H1 (cell line): ENCODE results near the gene LY86. TPM values are rescaled to one million over a fixed set of nuclear protein-coding genes. Genes with fewer than 3 reads are reported as not detected.

Experiments
- CTCF ChIA-PET: fragments of 300-600 bp; sonication (Branson Sonifier 250); formaldehyde crosslinking; loops from one replicate; lab custom pipeline; 2021; ENCODE audit not compliant: partially characterized antibody; lab: Charles Lee
- POLR2A ChIA-PET: fragments of 300-600 bp; sonication (Branson Sonifier 250); formaldehyde crosslinking; loops from one replicate; lab custom pipeline; 2021; ENCODE audit warnings: inconsistent platforms; ENCODE audit not compliant: partially characterized antibody; lab: Charles Lee
- DNase-seq, 2 experiments: peaks; one replicate each; pipeline versions ENCODE4 v3.0.0 to v3.0.0-alpha.2; 2010 to 2022; ENCODE audit warnings: low spot score in 2 of 2, low read depth in 1 of 2, mixed read lengths in 1 of 2
- FAIRE-seq: peaks from 2 replicates; lab custom pipeline; 2011; peaks lifted over from hg19 to GRCh38; lab: Jason Lieb, UNC
- H2AFZ ChIP-seq: 2 replicates; pipeline ENCODE4 v1.8.1; 2012; ENCODE audit warnings: low read length, inconsistent platforms
- H2AK5ac ChIP-seq: 2 replicates; pipeline ENCODE4 v1.6.1; 2013; ENCODE audit warnings: low read depth, low read length
- H2BK120ac ChIP-seq: replicated peaks from 2 replicates; pipeline ENCODE3; 2013; ENCODE audit warnings: low read depth, low read length, inconsistent platforms
- H2BK12ac ChIP-seq: 2 replicates; pipeline ENCODE4 v1.6.1; 2013; ENCODE audit warnings: low read depth, low read length
- H2BK15ac ChIP-seq: 2 replicates; pipeline ENCODE4 v1.6.1; 2013; ENCODE audit warnings: low read length
- H2BK20ac ChIP-seq: 2 replicates; pipeline ENCODE4 v1.6.1; 2013; ENCODE audit warnings: low read length
- H2BK5ac ChIP-seq: 2 replicates; pipeline ENCODE4 v1.6.1; 2013; ENCODE audit warnings: low read depth, low read length
- H3K14ac ChIP-seq: 2 replicates; pipeline ENCODE4 v1.6.1; 2013; ENCODE audit warnings: inconsistent platforms; ENCODE audit not compliant: insufficient read length
- H3K18ac ChIP-seq: 2 replicates; pipeline ENCODE4 v1.6.1; 2013; ENCODE audit warnings: low read length; ENCODE audit errors: extremely low read depth
- H3K23ac ChIP-seq: 2 replicates; pipeline ENCODE4 v1.6.1; 2013; ENCODE audit warnings: inconsistent platforms; ENCODE audit not compliant: insufficient read length
- H3K23me2 ChIP-seq: 2 replicates; pipeline ENCODE4 v1.6.1; 2013; ENCODE audit warnings: low read depth, low read length
- H3K27ac ChIP-seq: 2 replicates; pipeline ENCODE4 v1.6.1; 2011; ENCODE audit warnings: low read depth, low read length, inconsistent platforms
- H3K27me3 ChIP-seq, 4 experiments: replicated peaks in 1 of 4; 1 replicate in 1 of 4; 2 replicates in 3 of 4; pipeline versions ENCODE4 v1.6.1 to v1.8.1; 2011 to 2013; ENCODE audit warnings: low read length in 3 of 4, mild to moderate bottlenecking in 3 of 4, inconsistent platforms in 2 of 4, mixed read lengths in 2 of 4, moderate library complexity in 1 of 4; ENCODE audit not compliant: control insufficient read depth in 3 of 4, insufficient read depth in 3 of 4; ENCODE audit errors: extremely low read depth in 1 of 4
- H3K36me3 ChIP-seq, 4 experiments: 2 replicates each; pipeline versions ENCODE4 v1.6.1 to v1.8.1; 2011 to 2013; ENCODE audit warnings: mild to moderate bottlenecking in 4 of 4, low read length in 3 of 4, moderate library complexity in 2 of 4, control low read depth in 1 of 4, inconsistent platforms in 1 of 4; ENCODE audit not compliant: insufficient read depth in 4 of 4, control insufficient read depth in 2 of 4
- H3K4ac ChIP-seq: replicated peaks from 2 replicates; pipeline ENCODE3; 2013; ENCODE audit warnings: low read length, low read depth, mixed read lengths, inconsistent platforms; ENCODE audit not compliant: insufficient read length
- H3K4me1 ChIP-seq, 4 experiments: replicated peaks in 1 of 4; 1 replicate in 1 of 4; 2 replicates in 3 of 4; pipeline versions ENCODE4 v1.6.1 to v1.8.1; 2011 to 2013; ENCODE audit warnings: low read length in 3 of 4, inconsistent platforms in 2 of 4, mixed read lengths in 1 of 4; ENCODE audit not compliant: insufficient read depth in 4 of 4, control insufficient read depth in 3 of 4
- H3K4me2 ChIP-seq, 2 experiments: 2 replicates each; pipeline versions ENCODE4 v1.6.1 to v1.8.1; 2011 to 2013; ENCODE audit warnings: low read depth in 2 of 2, low read length in 2 of 2, control low read depth in 1 of 2, inconsistent platforms in 1 of 2, mild to moderate bottlenecking in 1 of 2; ENCODE audit not compliant: insufficient read depth in 1 of 2
- H3K4me3 ChIP-seq, 4 experiments: fragments of 200-600, 300-600 bp in 1 of 4; sonication (generic), shearing (Covaris generic), sonication (Bioruptor Twin) in 1 of 4; 2 replicates each; pipeline versions ENCODE4 v1.5.1 to v1.8.1; 2011 to 2016; ENCODE audit warnings: low read length in 4 of 4, low read depth in 3 of 4, control low read depth in 2 of 4, inconsistent platforms in 2 of 4, mild to moderate bottlenecking in 2 of 4, mixed read lengths in 1 of 4, moderate library complexity in 1 of 4; ENCODE audit not compliant: insufficient read depth in 2 of 4; ENCODE audit errors: extremely low read depth in 1 of 4
- H3K56ac ChIP-seq: replicated peaks from 2 replicates; pipeline ENCODE3; 2013; ENCODE audit warnings: low read depth, mild to moderate bottlenecking, mixed read lengths, low read length, inconsistent platforms; ENCODE audit not compliant: insufficient read length
- H3K79me1 ChIP-seq: 2 replicates; pipeline ENCODE4 v1.6.1; 2013; ENCODE audit warnings: low read depth, low read length, control low read depth
- H3K79me2 ChIP-seq, 2 experiments: 2 replicates each; pipeline versions ENCODE4 v1.6.1 to v1.8.1; 2012 to 2013; ENCODE audit warnings: low read length in 2 of 2, mild to moderate bottlenecking in 2 of 2, inconsistent platforms in 1 of 2; ENCODE audit not compliant: insufficient read depth in 2 of 2, control insufficient read depth in 1 of 2
- H3K9ac ChIP-seq, 4 experiments: replicated peaks in 1 of 4; 1 replicate in 1 of 4; 2 replicates in 3 of 4; pipeline versions ENCODE4 v1.6.1 to v1.8.1; 2011 to 2013; ENCODE audit warnings: low read depth in 3 of 4, low read length in 3 of 4, control low read depth in 2 of 4, mild to moderate bottlenecking in 2 of 4, moderate library complexity in 2 of 4, inconsistent platforms in 1 of 4; ENCODE audit errors: extremely low read depth in 1 of 4
- H3K9me3 ChIP-seq, 2 experiments: 2 replicates each; pipeline versions ENCODE4 v1.6.1 to v1.8.1; 2012 to 2013; ENCODE audit warnings: mild to moderate bottlenecking in 2 of 2, moderate library complexity in 2 of 2, control low read depth in 1 of 2, inconsistent platforms in 1 of 2, low read depth in 1 of 2, low read length in 1 of 2, mixed read lengths in 1 of 2; ENCODE audit not compliant: insufficient read depth in 2 of 2
- H4K20me1 ChIP-seq, 2 experiments: replicated peaks in 1 of 2; 2 replicates each; pipeline versions ENCODE3 to v1.8.1; 2011 to 2013; ENCODE audit warnings: inconsistent platforms in 2 of 2, low read length in 2 of 2, mild to moderate bottlenecking in 1 of 2; ENCODE audit not compliant: insufficient read depth in 2 of 2, control insufficient read depth in 1 of 2
- H4K5ac ChIP-seq: 2 replicates; pipeline ENCODE4 v1.6.1; 2013; ENCODE audit warnings: low read length, low read depth, mixed read lengths, inconsistent platforms; ENCODE audit not compliant: insufficient read length
- H4K8ac ChIP-seq: 2 replicates; pipeline ENCODE4 v1.8.0; 2013; ENCODE audit warnings: mild to moderate bottlenecking, moderate library complexity, low read length, inconsistent platforms; ENCODE audit not compliant: insufficient read depth; ENCODE audit errors: extremely low read depth
- H4K91ac ChIP-seq: replicated peaks from 2 replicates; pipeline ENCODE3; 2013; ENCODE audit warnings: low read length, mixed read lengths, inconsistent platforms; ENCODE audit not compliant: insufficient read length
- BACH1 ChIP-seq: IDR thresholded peaks from 2 replicates; pipeline ENCODE4 v1.6.1; 2012; ENCODE audit warnings: low read length, improper control_type of control experiment
- CBX5 ChIP-seq: fragments of 300-800, 300-1000 bp; sonication (generic); IDR thresholded peaks from 2 replicates; pipeline ENCODE4 v1.7.1; 2016; ENCODE audit warnings: antibody characterized with exemption, low read length, low read depth
- CEBPB ChIP-seq: IDR thresholded peaks from 2 replicates; pipeline ENCODE4 v1.6.1; 2012; ENCODE audit warnings: low read depth, low read length
- CHD1 ChIP-seq: IDR thresholded peaks from 2 replicates; pipeline ENCODE4 v1.6.1; 2012; ENCODE audit warnings: low read depth, low read length, improper control_type of control experiment
- EGR1 ChIP-seq: IDR thresholded peaks from 2 replicates; pipeline ENCODE4 v1.6.1; 2011; ENCODE audit warnings: low read depth, low read length, borderline replicate concordance
- FOSL1 ChIP-seq: IDR thresholded peaks from 2 replicates; pipeline ENCODE4 v1.6.1; 2011; ENCODE audit warnings: mild to moderate bottlenecking, low read depth, low read length, moderate library complexity; ENCODE audit not compliant: insufficient read depth
- KDM1A ChIP-seq: fragments of 200-600, 300-600 bp; sonication (generic); IDR thresholded peaks from 2 replicates; pipeline ENCODE4 v1.7.1; 2016; ENCODE audit warnings: mild to moderate bottlenecking, low read length, borderline replicate concordance
- KDM5A ChIP-seq: fragments of 200-600 bp; IDR thresholded peaks from 2 replicates; pipeline ENCODE4 v1.7.1; 2012; ENCODE audit warnings: mild to moderate bottlenecking, low read length, inconsistent platforms, mixed read lengths
- RFX5 ChIP-seq: IDR thresholded peaks from 2 replicates; pipeline ENCODE4 v1.6.1; 2011; ENCODE audit warnings: low read depth, low read length, improper control_type of control experiment, borderline replicate concordance
- RXRA ChIP-seq: IDR thresholded peaks from 2 replicates; pipeline ENCODE4 v1.6.1; 2011; ENCODE audit warnings: low read depth, mild to moderate bottlenecking, low read length, moderate library complexity; ENCODE audit not compliant: insufficient read depth
- SAP30 ChIP-seq: fragments of 300-600 bp; sonication (generic); IDR thresholded peaks from 2 replicates; pipeline ENCODE4 v1.7.1; 2012; ENCODE audit warnings: low read length, moderate library complexity, mild to moderate bottlenecking, inconsistent platforms; ENCODE audit not compliant: insufficient read depth, insufficient replicate concordance
- SUZ12 ChIP-seq: fragments of 200-600 bp; sonication (generic); IDR thresholded peaks from 2 replicates; pipeline ENCODE4 v1.6.1; 2012; ENCODE audit warnings: mild to moderate bottlenecking, inconsistent platforms, low read length, moderate library complexity, mixed read lengths
- TCF12 ChIP-seq: IDR thresholded peaks from 2 replicates; pipeline ENCODE4 v1.6.1; 2011; ENCODE audit warnings: low read depth, mild to moderate bottlenecking, low read length
- WGBS, 2 experiments: shearing (Covaris generic) in 1 of 2; methylation state at CpG; one replicate each; pipeline versions ENCODE4 v1.1.6 to v1.1.7; 2013 to 2015; ENCODE audit warnings: low lambda C conversion rate in 2 of 2, mixed read lengths in 2 of 2, inconsistent platforms in 1 of 2, low coverage in 1 of 2, missing lambda C conversion rate in 1 of 2; ENCODE audit not compliant: insufficient replicate concordance in 2 of 2, insufficient coverage in 1 of 2, insufficient read length in 1 of 2; ENCODE audit errors: extremely low coverage in 1 of 2, missing lambda C conversion rate in 1 of 2; 5-methylcytosine and 5-hydroxymethylcytosine counted together
- polyA plus RNA-seq, 7 experiments: library from polyadenylated mRNA; depleted of rRNA in 3 of 7; stranded (reverse) in 5 of 7; unstranded in 2 of 7; fragments of >200 nt in 5 of 7; fragments of 200-250 nt in 2 of 7; gene quantifications; 1 replicate in 5 of 7; 2 replicates in 1 of 7; 4 replicates in 1 of 7; pipeline versions ENCODE4 v1.2.1 to v1.2.3, GENCODE V29; 2011 to 2013; ENCODE audit warnings: missing spikeins in 2 of 7, mixed read lengths in 2 of 7
- total RNA-seq: library from RNA; stranded (reverse); fragmentation: NEBNext Ultra II Directional; extraction: Animal tissue kit (Norgen Biotek cat#: 25700); gene quantifications from 2 replicates; pipeline ENCODE4 v1.2.1, GENCODE V29; 2021
- TF ChIP-seq, protein P1 (sequence below): IDR thresholded peaks from 2 replicates; pipeline ENCODE4 v1.6.1; 2012; ENCODE audit warnings: inconsistent platforms

LY86 gene
- total and polyA plus RNA-seq, 2 of the 8 experiments (the other 6 are each of a cell fraction or from before 2014, with no cell fraction given): not detected

DNA sequence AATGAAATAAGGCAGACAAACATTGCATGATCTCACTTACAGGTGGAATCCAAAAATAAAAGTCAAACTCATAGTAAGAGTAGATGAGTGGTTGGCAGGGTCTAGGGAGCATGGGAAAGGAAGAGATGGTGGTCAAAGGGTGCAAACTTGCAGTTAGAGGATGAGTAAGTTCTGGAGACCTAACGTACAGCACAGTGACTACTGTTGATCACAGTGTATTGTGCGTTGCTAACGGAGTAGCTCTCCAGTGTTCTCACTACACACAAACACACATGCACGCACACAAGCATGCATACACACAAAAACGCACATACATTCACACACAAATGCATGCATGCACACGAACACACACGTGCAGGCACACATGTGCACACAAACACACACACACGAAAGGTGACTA is 54.9 kb downstream of the LY86 start:
- Histone ChIP-seq H3K14ac (no peak overlapping the region), H3K18ac (no peak overlapping the region), H3K56ac (no peak overlapping the region), H2AK5ac (no peak overlapping the region; the same call in 1 of the 2 replicates), H3K27me3 (no peaks in the 10 kb centered on the region; a peak in 1 of 7 replicates), H3K9me3 (no peaks in the 10 kb centered on the region), H2AFZ (no peak overlapping the region), H4K20me1 (no peaks in the 10 kb centered on the region), H2BK5ac (no peak overlapping the region), H3K79me1 (no peaks in the 10 kb centered on the region), H4K91ac (no peak overlapping the region), H4K8ac (no peak overlapping the region), H2BK120ac (no peak overlapping the region), H3K36me3 (no peaks in the 10 kb centered on the region), H2BK20ac (no peak overlapping the region), H3K4ac (no peak overlapping the region), H4K5ac (no peak overlapping the region), H3K4me2 (no peak overlapping the region), H3K79me2 (no peaks in the 10 kb centered on the region), H2BK12ac (no peak overlapping the region), H2BK15ac (no peak overlapping the region), H3K4me1 (no peaks in the 10 kb centered on the region), H3K4me3 (no peak overlapping the region), H3K23me2 (peaks cover 3% of the 10 kb centered on the region), H3K9ac (no peak overlapping the region), H3K27ac (no peak overlapping the region), H3K23ac (no peak overlapping the region)
- WGBS, 2 experiments: 90% methylated on average over 8 of the region's 8 CpGs; no CpG with 5 or more reads in 1 of the 2 experiments
- ChIA-PET CTCF (interaction anchor here (1.1 kb wide), 1 partner anchor 18 kb away, joined by 3 read pairs; no protein-coding TSS in a partner anchor), POLR2A (no interaction called here)
- DNase-seq (no peak), FAIRE-seq (no peak)
- TF ChIP-seq SUZ12: no peak
- TF ChIP-seq RFX5: no peak
- TF ChIP-seq RXRA: no peak
- TF ChIP-seq CHD1: no peak
- no peak for TF ChIP-seq CBX5
- TF ChIP-seq SAP30: no peak
- no peak for TF ChIP-seq KDM1A
- TF ChIP-seq, protein P1, sequence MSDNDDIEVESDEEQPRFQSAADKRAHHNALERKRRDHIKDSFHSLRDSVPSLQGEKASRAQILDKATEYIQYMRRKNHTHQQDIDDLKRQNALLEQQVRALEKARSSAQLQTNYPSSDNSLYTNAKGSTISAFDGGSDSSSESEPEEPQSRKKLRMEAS: no peak
- TF ChIP-seq FOSL1: no peak
- no peak for TF ChIP-seq BACH1
- TF ChIP-seq CEBPB: no peak
- no peak for TF ChIP-seq KDM5A
- no peak for TF ChIP-seq EGR1
- TF ChIP-seq TCF12: no peak
